ENCODE results near the gene IARS2.
"Not testable (repeated sequence)": the region's sequence is repeated elsewhere in the genome, so short reads cannot be mapped to it uniquely, and the experiment has no call there.

IARS2 gene

GRCh38 chr1:220113136-220113695, 19.3 kb downstream of the IARS2 start:
- DNase-seq, result no peak

GRCh38 chr1:220119043-220119512, 25.1 kb downstream of the IARS2 start:
- no peak for DNase-seq

- no peak for DNase-seq
Observed at GRCh38 chr1:220121791-220122530, 28.0 kb downstream of the IARS2 start.

- DNase-seq, result no peak
Observed at GRCh38 chr1:220123066-220123465, 29.1 kb downstream of the IARS2 start.

GRCh38 chr1:220123889-220124288, 30.0 kb downstream of the IARS2 start:
- no peak for DNase-seq

GRCh38 chr1:220124542-220124941, 30.6 kb downstream of the IARS2 start:
- no peak for DNase-seq

- no peak for DNase-seq
Observed at GRCh38 chr1:220127076-220127475, 33.1 kb downstream of the IARS2 start.

- no peak for DNase-seq
Observed at GRCh38 chr1:220129479-220130210, 35.7 kb downstream of the IARS2 start.

- DNase-seq, result no peak
Observed at GRCh38 chr1:220135755-220136154, 41.8 kb downstream of the IARS2 start.

- no peak for DNase-seq
Observed at GRCh38 chr1:220137019-220137786, 43.3 kb downstream of the IARS2 start.

GRCh38 chr1:220139966-220140365, 46.0 kb downstream of the IARS2 start:
- no peak for DNase-seq

- no peak for DNase-seq
Observed at GRCh38 chr1:220144051-220144450, 50.1 kb downstream of the IARS2 start.

GRCh38 chr1:220149742-220150141, 55.8 kb downstream of the IARS2 start:
- DNase-seq, result no peak

GRCh38 chr1:220151454-220151853, 57.5 kb downstream of the IARS2 start:
- no peak for DNase-seq

GRCh38 chr1:220153147-220153546, 59.2 kb downstream of the IARS2 start:
- no peak for DNase-seq

- DNase-seq, result no peak
Observed at GRCh38 chr1:220156620-220157146, 62.8 kb downstream of the IARS2 start.

- no peak for DNase-seq
Observed at GRCh38 chr1:220157738-220158137, 63.8 kb downstream of the IARS2 start.

GRCh38 chr1:220158530-220158929, 64.6 kb downstream of the IARS2 start:
- not testable (repeated sequence) for DNase-seq

GRCh38 chr1:220159041-220159440, 65.1 kb downstream of the IARS2 start:
- DNase-seq, result no peak

GRCh38 chr1:220160027-220160426, 66.1 kb downstream of the IARS2 start:
- DNase-seq, result no peak

- DNase-seq, result no peak
Observed at GRCh38 chr1:220164116-220164515, 70.2 kb downstream of the IARS2 start.

GRCh38 chr1:220164517-220164916, 70.6 kb downstream of the IARS2 start:
- no peak for DNase-seq

- no peak for DNase-seq
Observed at GRCh38 chr1:220166853-220167252, 72.9 kb downstream of the IARS2 start.

Measured in amniotic stem cell (primary cell).